ENCODE results near the gene RBM33.

GRCh38 chr7:155635817-155636216 is 8.6 kb upstream of the RBM33 start:
- TF ChIP-seq CTCF (optimal IDR thresholded peaks at IDR 0.05 in 1 of 3, IDR thresholded peaks at IDR 0.05 in 1 of 3, conservative IDR thresholded peaks at IDR 0.05 in 1 of 3; ENCODE audit: extremely low read depth in 1 of 3, insufficient read depth in 2 of 3, low read length in 3 of 3), result no peak
- no peak for TF ChIP-seq EZH2 (IDR thresholded peaks at IDR 0.05; ENCODE audit: low read length)
